ENCODE data around the gene LCE1E.

LCE1E gene

DNA sequence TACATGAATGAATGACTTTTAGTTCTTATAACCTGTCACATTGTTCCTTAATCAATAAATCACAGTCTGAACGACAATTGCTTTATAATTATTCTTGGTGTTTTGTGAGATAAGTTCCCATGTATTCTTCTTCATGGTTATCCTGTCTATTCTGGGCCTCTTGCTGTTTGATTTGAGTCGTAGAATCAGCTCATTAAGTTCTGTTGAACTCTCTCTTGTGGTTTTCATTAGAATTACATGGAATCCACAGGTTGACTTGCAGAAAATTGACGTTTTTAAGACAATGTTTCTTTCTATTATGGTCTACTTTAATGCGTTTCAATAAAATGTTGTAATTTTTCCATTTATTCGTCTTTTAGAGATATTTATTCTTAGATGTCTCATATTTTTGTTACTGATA lies 37.2 kb downstream of the LCE1E start:
- TF ChIP-seq, protein P1, sequence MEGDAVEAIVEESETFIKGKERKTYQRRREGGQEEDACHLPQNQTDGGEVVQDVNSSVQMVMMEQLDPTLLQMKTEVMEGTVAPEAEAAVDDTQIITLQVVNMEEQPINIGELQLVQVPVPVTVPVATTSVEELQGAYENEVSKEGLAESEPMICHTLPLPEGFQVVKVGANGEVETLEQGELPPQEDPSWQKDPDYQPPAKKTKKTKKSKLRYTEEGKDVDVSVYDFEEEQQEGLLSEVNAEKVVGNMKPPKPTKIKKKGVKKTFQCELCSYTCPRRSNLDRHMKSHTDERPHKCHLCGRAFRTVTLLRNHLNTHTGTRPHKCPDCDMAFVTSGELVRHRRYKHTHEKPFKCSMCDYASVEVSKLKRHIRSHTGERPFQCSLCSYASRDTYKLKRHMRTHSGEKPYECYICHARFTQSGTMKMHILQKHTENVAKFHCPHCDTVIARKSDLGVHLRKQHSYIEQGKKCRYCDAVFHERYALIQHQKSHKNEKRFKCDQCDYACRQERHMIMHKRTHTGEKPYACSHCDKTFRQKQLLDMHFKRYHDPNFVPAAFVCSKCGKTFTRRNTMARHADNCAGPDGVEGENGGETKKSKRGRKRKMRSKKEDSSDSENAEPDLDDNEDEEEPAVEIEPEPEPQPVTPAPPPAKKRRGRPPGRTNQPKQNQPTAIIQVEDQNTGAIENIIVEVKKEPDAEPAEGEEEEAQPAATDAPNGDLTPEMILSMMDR (IDR thresholded peaks at IDR 0.05), result no peak

DNA sequence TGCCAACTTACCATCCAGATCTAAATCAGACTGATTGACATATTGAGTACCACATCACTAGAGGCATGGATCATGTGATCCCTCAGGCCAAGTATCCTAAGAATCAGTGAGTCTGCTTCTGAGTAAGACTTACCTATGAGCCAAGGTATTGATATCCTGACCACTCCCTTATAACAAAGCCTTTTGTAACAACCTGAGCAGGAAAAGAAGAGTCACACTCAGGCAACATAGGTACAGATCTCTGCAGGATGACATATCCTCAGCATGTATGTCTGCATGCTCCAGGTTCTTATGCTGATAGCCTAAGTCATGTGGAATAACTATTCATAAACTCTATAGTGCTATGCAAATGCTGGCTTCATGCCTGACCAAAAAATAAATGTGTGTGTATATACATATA lies 38.9 kb downstream of the LCE1E start:
- TF ChIP-seq, protein P1 (IDR thresholded peaks at IDR 0.05), result no peak

DNA sequence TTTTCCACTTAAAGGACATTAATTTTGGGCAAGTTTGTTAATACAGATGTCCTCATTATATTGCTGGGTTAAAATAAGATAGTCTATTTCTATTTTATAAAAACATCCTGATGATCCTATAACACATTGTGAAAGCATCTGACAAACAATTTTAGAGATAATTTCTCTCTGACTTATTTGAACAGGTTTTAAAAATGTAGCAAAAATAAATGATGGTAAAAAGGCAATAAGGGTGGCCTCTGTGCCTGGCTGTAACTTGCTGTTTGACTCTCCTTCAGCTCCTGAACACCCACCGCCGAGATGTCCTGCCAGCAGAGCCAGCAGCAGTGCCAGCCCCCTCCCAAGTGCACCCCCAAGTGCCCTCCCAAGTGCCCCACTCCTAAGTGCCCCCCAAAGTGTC lies 41.1 kb downstream of the LCE1E start, which contains the start of gene LCE1A:
TSS of gene LCE1A (plus strand) at position 301 of the 400 bp plus-strand sequence. CDS start at position 301, 0 bp downstream.
- TF ChIP-seq, protein P1 (IDR thresholded peaks at IDR 0.05), result no peak

GRCh38 chr1:152836870-152837269 lies 50.8 kb downstream of the LCE1E start:
- TF ChIP-seq, protein P1 (IDR thresholded peaks at IDR 0.05), result no peak
